Spleen (tissue), 7 donors: Measurements from ENCODE around the gene EFHB.

Source experiments
- CTCF ChIP-seq, 11 experiments: fragments of 200-600 bp in 7 of 11; fragments of 450-650 bp in 4 of 11; sonication (generic) in 4 of 11; IDR thresholded peaks in 8 of 11; conservative IDR thresholded peaks in 3 of 11; 1 replicate in 7 of 11; 2 replicates in 4 of 11; pipeline versions ENCODE4 v1.4.0 to v1.8.0; 2016 to 2021; ENCODE audit warnings: antibody characterized with exemption in 11 of 11, inconsistent platforms in 4 of 11, mild to moderate bottlenecking in 1 of 11
- POLR2A ChIP-seq, 3 donors: fragments of 450-650 bp; IDR thresholded peaks; one replicate each; pipeline ENCODE4 v1.5.1; 2017; ENCODE audit warnings: antibody characterized with exemption in 3 of 3, mild to moderate bottlenecking in 1 of 3
- donor health status: DM: no; HTN: no; CAD: no; lungs with moderate emphysema.
- donor health status: DM: no; HTN: no; CAD: no.
- donor health status: DM: no; HTN: no; CAD: no.

- no peak for TF ChIP-seq POLR2A (IDR thresholded peaks at IDR 0.05)
- TF ChIP-seq CTCF (IDR thresholded peaks at IDR 0.05 in 8 of 11, conservative IDR thresholded peaks at IDR 0.05 in 3 of 11), result no peak
Observed at GRCh38 chr3:19945969-19946831, 12.2 kb upstream of the EFHB start.
